Heart left ventricle (tissue), 13 donors: Measurements from ENCODE around the gene SEPTIN10.

ENCODE experiments used
- POLR2A ChIP-seq, 2 donors: fragments of 450-650 bp; IDR thresholded peaks; one replicate each; pipeline ENCODE4 v1.6.1; 2017; ENCODE audit warnings: antibody characterized with exemption in 2 of 2, mild to moderate bottlenecking in 2 of 2, moderate library complexity in 2 of 2
- TF ChIP-seq, protein P1 (sequence below), 12 donors: fragments of 200-600 bp; sonication (generic) in 4 of 12; IDR thresholded peaks; one replicate each; pipeline versions ENCODE4 v1.5.0 to v1.8.0; 2018 to 2022; ENCODE audit warnings: antibody characterized with exemption in 12 of 12, mild to moderate bottlenecking in 5 of 12
- donor health status: ischemic (EF 13 %, LVEDD 7.1; RV severe dilation, severe dysfunction).
- donor health status: DM: no; HTN: yes; CAD: no.
- donor health status: DM: no; HTN: no; CAD: no.
- donor health status: ischemic (EF 25% LVEDD 6.9; RV normal size, moderate dysfunction).
- donor health status: ischemic (EF 25% LVEDD 5.7; RV mildly dilated, moderate dysfunction).
- donor health status: ischemic (EF 35%, LVEDD 5.7; RV mildly dilated, moderate dysfunction).
- donor health status: nonischemic (EF 11% LVEDD 7.7; RV severe dilation, severe dysfunction).
- donor health status: DM: yes; HTN: yes; CAD: no.
- donor health status: PGD.
- donor health status: ischemic (EF 29% LVEDD 5.4; RV normal size, mild dysfunction).
- donor health status: nonischemic (EF 23%, LVEDD 6.1; RV moderate dilation, normal function).

GRCh38 chr2:109522063-109522374 is 91.7 kb downstream of the SEPTIN10 start:
- no peak for TF ChIP-seq POLR2A (IDR thresholded peaks at IDR 0.05)
- TF ChIP-seq, protein P1, sequence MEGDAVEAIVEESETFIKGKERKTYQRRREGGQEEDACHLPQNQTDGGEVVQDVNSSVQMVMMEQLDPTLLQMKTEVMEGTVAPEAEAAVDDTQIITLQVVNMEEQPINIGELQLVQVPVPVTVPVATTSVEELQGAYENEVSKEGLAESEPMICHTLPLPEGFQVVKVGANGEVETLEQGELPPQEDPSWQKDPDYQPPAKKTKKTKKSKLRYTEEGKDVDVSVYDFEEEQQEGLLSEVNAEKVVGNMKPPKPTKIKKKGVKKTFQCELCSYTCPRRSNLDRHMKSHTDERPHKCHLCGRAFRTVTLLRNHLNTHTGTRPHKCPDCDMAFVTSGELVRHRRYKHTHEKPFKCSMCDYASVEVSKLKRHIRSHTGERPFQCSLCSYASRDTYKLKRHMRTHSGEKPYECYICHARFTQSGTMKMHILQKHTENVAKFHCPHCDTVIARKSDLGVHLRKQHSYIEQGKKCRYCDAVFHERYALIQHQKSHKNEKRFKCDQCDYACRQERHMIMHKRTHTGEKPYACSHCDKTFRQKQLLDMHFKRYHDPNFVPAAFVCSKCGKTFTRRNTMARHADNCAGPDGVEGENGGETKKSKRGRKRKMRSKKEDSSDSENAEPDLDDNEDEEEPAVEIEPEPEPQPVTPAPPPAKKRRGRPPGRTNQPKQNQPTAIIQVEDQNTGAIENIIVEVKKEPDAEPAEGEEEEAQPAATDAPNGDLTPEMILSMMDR (IDR thresholded peaks at IDR 0.05), result no peak
